ENCODE results near the gene DYSF.

DYSF gene

DNA sequence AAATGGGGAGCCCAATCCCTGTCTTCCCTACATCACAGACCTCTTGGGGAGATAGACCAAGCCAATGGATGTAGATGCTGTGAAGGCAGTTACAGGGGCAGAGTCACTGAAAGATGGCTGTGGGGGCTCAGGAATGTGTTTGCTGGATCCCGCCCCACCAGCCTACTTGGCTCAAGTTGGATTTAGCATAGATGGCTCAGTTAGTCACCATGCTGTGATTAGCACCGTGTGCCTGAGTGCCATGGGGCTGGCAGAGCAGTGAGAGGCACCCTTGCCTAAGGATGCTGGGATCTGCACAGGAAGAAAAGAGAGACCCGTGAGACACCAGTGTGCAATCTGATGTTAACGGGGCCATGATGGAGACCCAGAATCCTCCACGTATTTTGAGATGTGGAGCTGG, 228.3 kb downstream of the DYSF start:
- no peak for TF ChIP-seq TAF1 (IDR thresholded peaks at IDR 0.05; ENCODE audit: borderline replicate concordance, low read depth, low read length)
- TF ChIP-seq POLR2A (IDR thresholded peaks at IDR 0.05; ENCODE audit: low read depth, low read length): no peak
- TF ChIP-seq POLR2AphosphoS5 (IDR thresholded peaks at IDR 0.05; ENCODE audit: low read depth, low read length): no peak
- FAIRE-seq: no peak

DNA sequence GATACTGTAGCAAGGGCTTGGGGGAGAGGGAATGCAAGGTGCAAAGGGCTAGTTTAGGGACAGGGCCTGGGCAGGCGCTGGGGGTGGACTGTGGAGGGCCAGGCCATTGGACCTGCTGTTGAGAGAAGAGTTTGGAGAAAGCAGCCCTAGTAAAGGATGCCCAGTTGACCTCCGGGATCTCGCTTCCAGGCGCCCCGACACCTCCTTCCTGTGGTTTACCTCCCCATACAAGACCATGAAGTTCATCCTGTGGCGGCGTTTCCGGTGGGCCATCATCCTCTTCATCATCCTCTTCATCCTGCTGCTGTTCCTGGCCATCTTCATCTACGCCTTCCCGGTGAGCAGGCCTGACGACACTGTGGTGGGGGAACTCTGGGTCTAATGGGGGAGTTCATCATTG, 229.0 kb downstream of the DYSF start:
- TF ChIP-seq TAF1 (IDR thresholded peaks at IDR 0.05; ENCODE audit: borderline replicate concordance, low read depth, low read length): no peak
- TF ChIP-seq POLR2A (IDR thresholded peaks at IDR 0.05; ENCODE audit: low read depth, low read length): no peak
- TF ChIP-seq POLR2AphosphoS5 (IDR thresholded peaks at IDR 0.05; ENCODE audit: low read depth, low read length): no peak
- no peak for FAIRE-seq
- DNase-seq (ENCODE audit: insufficient read length): no peak

More for the DNA sequence above, 228.3 kb downstream of the DYSF start:
- DNase-seq (ENCODE audit: insufficient read length): no peak

DNA sequence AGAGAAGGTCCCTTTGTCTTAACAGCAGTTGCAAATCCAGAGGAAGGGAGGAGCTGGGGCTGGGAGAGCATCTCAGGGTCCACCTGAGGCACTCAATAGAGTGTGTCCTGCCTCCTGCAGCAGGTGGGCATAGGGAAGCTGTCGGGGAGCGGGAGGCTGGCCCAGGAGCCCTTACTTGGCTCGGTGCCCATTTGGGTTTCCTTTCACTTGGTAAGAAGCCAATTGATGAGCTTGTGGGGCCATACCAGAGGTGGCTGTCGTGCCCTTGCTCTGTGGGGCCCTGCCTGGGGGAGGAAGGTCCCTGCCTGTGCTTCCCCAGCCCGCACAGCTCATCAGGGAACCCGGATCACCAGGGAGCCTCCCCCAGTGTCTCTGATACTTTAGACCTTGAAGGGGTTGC, 229.7 kb downstream of the DYSF start:
- TF ChIP-seq POLR2AphosphoS5 (IDR thresholded peaks at IDR 0.05; ENCODE audit: low read depth, low read length): no peak
- TF ChIP-seq TAF1 (IDR thresholded peaks at IDR 0.05; ENCODE audit: borderline replicate concordance, low read depth, low read length): no peak
- TF ChIP-seq POLR2A (IDR thresholded peaks at IDR 0.05; ENCODE audit: low read depth, low read length): no peak
- no peak for DNase-seq (ENCODE audit: insufficient read length)
- FAIRE-seq: no peak

DNA sequence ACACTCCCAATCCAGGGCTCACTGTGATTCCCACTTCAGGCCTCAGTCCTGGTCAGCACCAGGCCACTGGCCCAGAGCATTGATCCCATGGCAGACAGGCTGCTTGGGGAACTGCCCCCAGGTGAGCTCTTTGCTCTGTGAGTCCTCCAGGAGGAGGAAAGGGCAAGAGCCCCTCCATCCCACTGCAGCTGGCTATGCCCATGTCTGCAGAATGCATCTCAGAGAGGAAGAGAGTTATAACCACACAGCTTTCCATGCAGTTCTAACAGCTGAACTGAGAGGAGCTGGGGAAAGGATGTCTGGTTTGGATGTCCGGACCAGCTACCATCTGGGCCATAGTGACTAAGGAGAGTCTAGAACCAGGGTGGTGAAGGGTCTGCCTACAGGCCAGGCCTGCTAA, 230.3 kb downstream of the DYSF start:
- no peak for DNase-seq (ENCODE audit: insufficient read length)
- no peak for FAIRE-seq
- TF ChIP-seq POLR2AphosphoS5 (IDR thresholded peaks at IDR 0.05; ENCODE audit: low read depth, low read length) (no peak), TAF1 (IDR thresholded peaks at IDR 0.05; ENCODE audit: borderline replicate concordance, low read depth, low read length) (no peak), POLR2A (IDR thresholded peaks at IDR 0.05; ENCODE audit: low read depth, low read length) (no peak)

DNA sequence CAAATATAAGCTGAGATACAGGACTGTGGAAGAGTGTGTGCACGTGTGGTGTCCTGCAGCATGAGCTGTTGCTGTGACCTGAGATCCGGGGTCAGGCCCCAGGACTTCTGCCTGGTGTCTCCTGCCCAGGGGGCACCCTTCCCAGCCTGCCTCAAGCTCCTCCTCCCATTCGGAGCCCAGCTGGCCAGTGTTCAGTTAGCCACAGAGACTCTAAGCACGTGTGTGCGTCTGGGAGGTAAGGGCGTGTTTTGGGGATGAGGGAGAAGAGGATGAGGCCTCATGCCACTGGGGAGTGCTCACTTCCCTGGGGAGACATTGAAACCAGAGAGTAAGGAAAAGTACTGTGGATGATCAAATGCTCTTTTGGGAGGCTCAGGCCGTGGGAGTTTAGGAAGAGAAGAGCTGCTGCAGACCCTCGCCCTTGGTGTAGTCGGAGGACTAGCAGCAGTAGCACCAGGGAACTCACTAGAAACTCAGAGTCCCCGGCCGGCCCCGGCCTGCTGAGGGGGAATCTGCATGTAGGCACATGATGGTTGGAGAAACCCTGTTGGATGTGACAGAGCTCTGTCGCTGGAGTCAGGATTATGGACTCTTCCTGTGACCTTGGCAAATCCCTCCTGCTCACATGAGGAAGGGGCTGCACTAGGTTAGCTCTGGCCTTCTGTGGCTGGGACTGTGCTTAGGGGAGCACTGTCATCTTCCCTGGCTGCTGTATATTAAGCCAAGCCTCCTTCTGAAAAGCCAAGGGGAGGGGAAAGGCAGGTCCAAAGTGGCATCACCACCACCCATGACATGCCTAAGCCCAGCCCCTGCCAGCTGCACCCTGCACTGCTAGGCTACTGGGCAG, 231.1 kb downstream of the DYSF start:
- no peak for TF ChIP-seq POLR2A (IDR thresholded peaks at IDR 0.05; ENCODE audit: low read depth, low read length)
- TF ChIP-seq POLR2AphosphoS5 (IDR thresholded peaks at IDR 0.05; ENCODE audit: low read depth, low read length): no peak
- DNase-seq (ENCODE audit: insufficient read length) (no peak), FAIRE-seq (no peak)

DNA sequence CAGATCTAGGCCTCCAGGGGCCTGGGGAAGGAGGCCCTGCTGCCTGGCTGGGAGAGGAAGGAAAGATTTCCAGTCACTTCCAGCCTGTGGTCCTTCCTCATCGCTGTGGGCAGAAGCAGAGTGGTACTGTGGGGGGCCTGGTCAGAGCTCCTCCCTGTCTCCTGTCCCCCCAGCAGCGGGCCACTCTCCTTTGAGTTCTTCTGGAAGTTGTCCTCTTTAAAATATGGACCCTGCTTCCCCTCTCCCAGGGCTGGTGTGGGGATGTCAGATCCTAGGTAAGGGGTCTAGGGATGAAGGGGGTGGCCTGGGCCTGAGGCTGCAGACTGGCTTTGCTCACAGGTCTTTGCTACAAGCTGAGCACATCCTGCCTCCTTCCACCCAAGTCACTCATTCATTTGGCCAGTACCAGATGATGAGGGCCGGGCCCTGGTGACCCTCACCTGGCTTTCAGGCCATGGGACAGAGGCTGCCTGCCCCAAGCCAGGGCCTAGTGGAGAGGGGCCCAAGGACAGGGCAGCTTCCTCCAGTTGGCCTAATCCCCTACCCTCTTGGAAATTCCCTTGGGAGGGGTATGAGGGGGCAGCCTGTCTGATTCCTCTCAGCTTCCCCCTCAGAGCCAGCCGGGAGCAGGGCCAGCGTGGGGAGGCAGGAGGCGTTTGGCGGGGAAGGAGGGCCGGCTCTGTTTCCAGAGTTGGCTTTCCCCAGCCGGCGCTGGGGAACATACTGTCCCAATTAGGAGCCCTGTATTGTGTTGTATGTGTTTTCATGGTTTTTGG, 231.9 kb downstream of the DYSF start:
- FAIRE-seq (no peak), DNase-seq (ENCODE audit: insufficient read length) (no peak)
- TF ChIP-seq TAF1 (IDR thresholded peaks at IDR 0.05; ENCODE audit: borderline replicate concordance, low read depth, low read length) (no peak), POLR2AphosphoS5 (IDR thresholded peaks at IDR 0.05; ENCODE audit: low read depth, low read length) (no peak), POLR2A (IDR thresholded peaks at IDR 0.05; ENCODE audit: low read depth, low read length) (no peak)

DNA sequence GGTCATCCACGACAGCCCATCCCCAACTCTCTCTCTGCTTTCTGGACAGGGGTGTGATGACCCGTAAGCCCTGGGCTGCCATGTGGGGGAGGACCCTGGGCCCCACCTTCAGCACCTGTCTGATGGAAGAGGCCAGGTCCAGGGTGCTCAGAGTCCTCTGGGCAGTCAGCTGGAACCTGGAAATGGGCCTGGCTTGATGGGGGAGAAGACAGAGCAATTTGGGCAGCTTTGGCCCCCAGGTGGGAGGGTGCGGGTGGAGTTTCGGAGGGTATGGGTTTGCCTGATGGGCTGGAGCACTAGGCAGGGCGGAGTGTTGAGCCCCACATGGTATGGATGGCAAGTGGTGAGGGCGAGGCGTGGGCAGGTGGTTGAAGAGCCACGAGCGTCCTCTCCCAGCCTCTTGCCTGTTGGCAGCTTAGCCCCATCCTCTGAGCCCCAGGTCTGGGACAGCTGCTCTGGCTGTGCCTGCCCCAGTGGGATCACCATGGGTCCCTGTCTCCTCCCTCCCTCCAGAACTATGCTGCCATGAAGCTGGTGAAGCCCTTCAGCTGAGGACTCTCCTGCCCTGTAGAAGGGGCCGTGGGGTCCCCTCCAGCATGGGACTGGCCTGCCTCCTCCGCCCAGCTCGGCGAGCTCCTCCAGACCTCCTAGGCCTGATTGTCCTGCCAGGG, 232.7 kb downstream of the DYSF start:
- FAIRE-seq: no peak
- no peak for DNase-seq (ENCODE audit: insufficient read length)
- no peak for TF ChIP-seq POLR2A (IDR thresholded peaks at IDR 0.05; ENCODE audit: low read depth, low read length)

DNA sequence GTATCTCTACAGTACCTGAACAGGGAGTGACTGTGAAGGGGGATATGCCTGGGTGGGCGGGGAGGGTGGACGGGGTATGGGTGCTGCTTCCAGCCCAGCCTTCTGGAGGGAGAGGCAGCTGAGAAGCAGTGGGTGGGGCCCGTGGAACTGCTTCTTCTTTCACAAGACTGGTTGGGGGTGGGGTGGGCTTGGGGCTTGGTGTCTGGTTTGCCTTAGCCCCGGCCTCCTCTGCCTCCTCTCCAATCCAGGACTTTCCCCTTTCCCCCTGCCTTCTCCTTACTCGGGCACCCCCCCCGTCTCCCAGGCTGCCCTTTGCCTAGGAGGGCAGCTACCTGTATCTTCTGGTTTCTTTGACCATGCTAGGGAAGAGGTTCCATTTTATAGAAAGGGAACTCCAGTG, 233.4 kb downstream of the DYSF start:
- FAIRE-seq (no peak), DNase-seq (ENCODE audit: insufficient read length) (no peak)
- TF ChIP-seq POLR2AphosphoS5 (IDR thresholded peaks at IDR 0.05; ENCODE audit: low read depth, low read length): no peak
- TF ChIP-seq TAF1 (IDR thresholded peaks at IDR 0.05; ENCODE audit: borderline replicate concordance, low read depth, low read length): no peak
- no peak for TF ChIP-seq POLR2A (IDR thresholded peaks at IDR 0.05; ENCODE audit: low read depth, low read length)

DNA sequence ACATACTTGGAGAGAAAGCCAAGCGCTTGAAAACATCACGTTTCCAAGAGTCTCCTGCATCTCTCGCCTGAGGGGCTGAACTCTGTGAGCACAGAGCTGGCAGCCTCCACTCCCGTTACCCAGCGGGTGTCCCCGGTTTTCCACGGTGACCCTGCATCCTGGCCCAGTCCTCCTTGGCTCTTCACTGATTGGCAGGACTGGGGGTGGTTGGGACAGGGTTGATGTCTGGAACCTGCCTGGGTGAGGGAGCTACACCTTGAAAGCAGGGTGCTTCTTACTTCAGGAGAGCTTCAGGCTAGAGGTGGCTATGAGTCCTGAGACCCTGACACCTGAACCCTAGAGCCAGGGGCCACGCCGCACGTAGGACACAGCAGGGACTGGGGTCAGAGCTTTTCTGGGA, 234.1 kb downstream of the DYSF start:
- DNase-seq (ENCODE audit: insufficient read length): no peak
- TF ChIP-seq POLR2A (IDR thresholded peaks at IDR 0.05; ENCODE audit: low read depth, low read length) (no peak), POLR2AphosphoS5 (IDR thresholded peaks at IDR 0.05; ENCODE audit: low read depth, low read length) (no peak), TAF1 (IDR thresholded peaks at IDR 0.05; ENCODE audit: borderline replicate concordance, low read depth, low read length) (no peak)
- FAIRE-seq: no peak

DNA sequence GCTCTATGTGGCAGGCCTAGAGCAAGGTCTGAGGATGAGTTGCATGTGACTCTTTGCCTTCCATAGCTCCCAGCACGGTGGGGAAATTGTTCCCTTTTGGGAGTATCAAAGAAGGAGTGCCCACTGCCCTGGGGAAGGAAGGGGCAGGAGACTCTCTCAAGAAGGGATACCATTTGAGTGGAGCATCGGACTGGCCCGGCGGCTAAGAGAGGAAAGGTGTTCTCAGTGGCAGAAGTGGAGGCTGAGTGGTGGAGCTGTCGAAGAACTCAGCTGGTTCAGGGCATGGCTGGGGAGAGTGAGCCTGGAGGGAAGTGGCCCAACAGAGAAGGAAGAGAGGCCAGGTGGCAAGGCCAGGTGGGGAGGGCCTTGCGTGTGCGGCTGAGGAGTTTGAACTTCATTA, 235.2 kb downstream of the DYSF start:
- FAIRE-seq (no peak), DNase-seq (ENCODE audit: insufficient read length) (no peak)
- TF ChIP-seq POLR2AphosphoS5 (IDR thresholded peaks at IDR 0.05; ENCODE audit: low read depth, low read length) (no peak), POLR2A (IDR thresholded peaks at IDR 0.05; ENCODE audit: low read depth, low read length) (no peak), TAF1 (IDR thresholded peaks at IDR 0.05; ENCODE audit: borderline replicate concordance, low read depth, low read length) (no peak)

DNA sequence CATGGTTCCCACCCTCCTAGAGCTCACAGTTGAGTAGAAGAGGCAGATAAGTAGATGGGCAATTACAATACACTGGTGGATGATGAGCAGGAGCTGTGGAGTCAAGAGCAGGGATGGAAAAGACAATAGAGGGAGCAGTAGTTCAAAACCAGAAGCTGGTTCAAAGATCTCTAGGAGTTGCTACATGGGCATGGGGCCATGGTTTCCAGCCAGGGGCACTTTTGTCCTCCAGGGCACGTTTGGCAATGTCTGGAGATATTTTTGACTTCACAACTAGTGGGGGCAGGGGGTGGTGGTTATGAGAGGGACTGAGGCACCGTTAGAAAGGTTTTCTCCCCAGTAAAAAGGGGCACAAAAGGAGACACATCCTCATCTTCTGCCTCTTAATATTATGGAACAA, 236.0 kb downstream of the DYSF start:
- no peak for TF ChIP-seq POLR2A (IDR thresholded peaks at IDR 0.05; ENCODE audit: low read depth, low read length)
- no peak for TF ChIP-seq TAF1 (IDR thresholded peaks at IDR 0.05; ENCODE audit: borderline replicate concordance, low read depth, low read length)
- no peak for TF ChIP-seq POLR2AphosphoS5 (IDR thresholded peaks at IDR 0.05; ENCODE audit: low read depth, low read length)

More for the DNA sequence above, 236.0 kb downstream of the DYSF start:
- DNase-seq (ENCODE audit: insufficient read length) (no peak), FAIRE-seq (no peak)
